Smooth muscle cell (in vitro differentiated cells): ENCODE measurements around the gene MOBP. TPM values are rescaled to one million over a fixed set of nuclear protein-coding genes. Genes with fewer than 3 reads are reported as not detected.

Source experiments
- DNase-seq: peaks from one replicate; lab custom pipeline; 2025; ENCODE audit not compliant: unreplicated experiment; lab: John Stamatoyannopoulos, UW
- H2AFZ ChIP-seq: fragments of 200-600 bp; sonication (generic); 2 replicates; pipeline ENCODE4 v1.6.0; 2016; ENCODE audit warnings: antibody characterized with exemption, low read depth, mild to moderate bottlenecking
- H3F3A ChIP-seq: fragments of 200-600 bp; sonication (generic); 2 replicates; pipeline ENCODE4 v1.6.0; 2017; ENCODE audit warnings: antibody characterized with exemption, low read depth
- H3K27ac ChIP-seq: fragments of 200-600 bp; sonication (generic); 2 replicates; pipeline ENCODE4 v1.5.1; 2016; ENCODE audit warnings: low read depth, mild to moderate bottlenecking
- H3K27me3 ChIP-seq: fragments of 200-600 bp; sonication (generic); 2 replicates; pipeline ENCODE4 v1.6.1; 2016; ENCODE audit warnings: low read depth, mild to moderate bottlenecking
- H3K36me3 ChIP-seq: fragments of 200-600 bp; sonication (generic); 2 replicates; pipeline ENCODE4 v1.5.1; 2016; ENCODE audit warnings: low read depth
- H3K4me1 ChIP-seq: fragments of 200-600 bp; sonication (generic); 2 replicates; pipeline ENCODE4 v1.5.1; 2016; ENCODE audit warnings: low read depth
- H3K4me2 ChIP-seq: fragments of 200-600 bp; sonication (generic); 2 replicates; pipeline ENCODE4 v1.6.0; 2016; ENCODE audit warnings: mild to moderate bottlenecking
- H3K4me3 ChIP-seq: fragments of 200-600 bp; sonication (generic); 2 replicates; pipeline ENCODE4 v1.5.1; 2016; ENCODE audit warnings: mild to moderate bottlenecking
- H3K79me2 ChIP-seq: fragments of 200-600 bp; sonication (generic); 2 replicates; pipeline ENCODE4 v1.6.0; 2016; ENCODE audit warnings: low read depth, mild to moderate bottlenecking
- H3K9ac ChIP-seq: fragments of 200-600 bp; sonication (generic); 2 replicates; pipeline ENCODE4 v1.6.0; 2016; ENCODE audit warnings: low read depth
- H3K9me3 ChIP-seq: fragments of 200-600 bp; sonication (generic); replicated peaks from 2 replicates; pipeline ENCODE4 v1.5.1; 2016; ENCODE audit warnings: low read depth
- H4K20me1 ChIP-seq: fragments of 200-600 bp; sonication (generic); 2 replicates; pipeline ENCODE4 v1.6.0; 2016; ENCODE audit warnings: low read depth
- WGBS: methylation state at CpG from one replicate; pipeline ENCODE4 v1.1.7; 2016; ENCODE audit warnings: low lambda C conversion rate; 5-methylcytosine and 5-hydroxymethylcytosine counted together
- polyA plus RNA-seq: library from polyadenylated mRNA; unstranded; fragments of >200 nt; fragmentation: Nextera tagmentation; extraction: Ambion mirVana; gene quantifications from 2 replicates; pipeline ENCODE4 v1.2.1, GENCODE V29; 2016
- total RNA-seq: library from RNA; depleted of rRNA; stranded (reverse); fragments of >200 nt; gene quantifications from 2 replicates; pipeline ENCODE4 v1.2.3, GENCODE V29; 2014
- TF ChIP-seq, protein P1 (sequence below): fragments of 200-600 bp; sonication (generic); IDR thresholded peaks from 2 replicates; pipeline ENCODE4 v1.5.1; 2017; ENCODE audit warnings: borderline replicate concordance, mild to moderate bottlenecking, antibody characterized with exemption; ENCODE audit not compliant: insufficient read depth, poor library complexity, severe bottlenecking

The MOBP gene
- total and polyA plus RNA-seq, 2 experiments from 2014 or later, result not detected

GRCh38 chr3:39435006-39435748, 32.3 kb upstream of the MOBP start:
- H3K36me3 ChIP-seq, result no peaks in the 10 kb centered on the region
- WGBS, result 29% methylated on average over 1 of the region's 1 CpG
- no peaks in the 10 kb centered on the region for H3K27me3 ChIP-seq
- H3K79me2 ChIP-seq, result no peaks in the 10 kb centered on the region
- H3K9me3 ChIP-seq, result no peaks in the 10 kb centered on the region
- TF ChIP-seq, protein P1, sequence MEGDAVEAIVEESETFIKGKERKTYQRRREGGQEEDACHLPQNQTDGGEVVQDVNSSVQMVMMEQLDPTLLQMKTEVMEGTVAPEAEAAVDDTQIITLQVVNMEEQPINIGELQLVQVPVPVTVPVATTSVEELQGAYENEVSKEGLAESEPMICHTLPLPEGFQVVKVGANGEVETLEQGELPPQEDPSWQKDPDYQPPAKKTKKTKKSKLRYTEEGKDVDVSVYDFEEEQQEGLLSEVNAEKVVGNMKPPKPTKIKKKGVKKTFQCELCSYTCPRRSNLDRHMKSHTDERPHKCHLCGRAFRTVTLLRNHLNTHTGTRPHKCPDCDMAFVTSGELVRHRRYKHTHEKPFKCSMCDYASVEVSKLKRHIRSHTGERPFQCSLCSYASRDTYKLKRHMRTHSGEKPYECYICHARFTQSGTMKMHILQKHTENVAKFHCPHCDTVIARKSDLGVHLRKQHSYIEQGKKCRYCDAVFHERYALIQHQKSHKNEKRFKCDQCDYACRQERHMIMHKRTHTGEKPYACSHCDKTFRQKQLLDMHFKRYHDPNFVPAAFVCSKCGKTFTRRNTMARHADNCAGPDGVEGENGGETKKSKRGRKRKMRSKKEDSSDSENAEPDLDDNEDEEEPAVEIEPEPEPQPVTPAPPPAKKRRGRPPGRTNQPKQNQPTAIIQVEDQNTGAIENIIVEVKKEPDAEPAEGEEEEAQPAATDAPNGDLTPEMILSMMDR, result no peak
- no peak for DNase-seq
- H2AFZ ChIP-seq, result no peak overlapping the region
- no peak overlapping the region for H3K27ac ChIP-seq
- no peaks in the 10 kb centered on the region for H3F3A ChIP-seq
- no peak overlapping the region for H3K4me3 ChIP-seq
- no peaks in the 10 kb centered on the region for H4K20me1 ChIP-seq
- no peak overlapping the region for H3K4me2 ChIP-seq
- no peak overlapping the region for H3K9ac ChIP-seq
- H3K4me1 ChIP-seq, result no peaks in the 10 kb centered on the region

GRCh38 chr3:39438880-39439279, 28.6 kb upstream of the MOBP start:
- Histone ChIP-seq H3K4me3 (no peak overlapping the region), H3K4me2 (no peak overlapping the region), H3K36me3 (no peaks in the 10 kb centered on the region), H3F3A (no peaks in the 10 kb centered on the region), H3K27ac (no peak overlapping the region), H2AFZ (no peak overlapping the region), H3K4me1 (no peaks in the 10 kb centered on the region), H4K20me1 (no peaks in the 10 kb centered on the region), H3K9me3 (no peaks in the 10 kb centered on the region), H3K79me2 (no peaks in the 10 kb centered on the region), H3K9ac (no peak overlapping the region), H3K27me3 (no peaks in the 10 kb centered on the region)
- 63% methylated on average over 4 of the region's 4 CpGs for WGBS
- DNase-seq, result no peak
- TF ChIP-seq, protein P1, result no peak

- Histone ChIP-seq H3K4me3 (no peak overlapping the region), H3K9ac (no peak overlapping the region), H3K4me1 (no peaks in the 10 kb centered on the region), H3K27ac (no peak overlapping the region), H3K4me2 (no peak overlapping the region), H3F3A (no peaks in the 10 kb centered on the region), H3K9me3 (no peaks in the 10 kb centered on the region), H3K27me3 (no peaks in the 10 kb centered on the region), H4K20me1 (no peaks in the 10 kb centered on the region), H2AFZ (no peak overlapping the region), H3K79me2 (no peaks in the 10 kb centered on the region), H3K36me3 (no peaks in the 10 kb centered on the region)
- DNase-seq, result no peak
- TF ChIP-seq, protein P1, result no peak
- WGBS, result 84% methylated on average over 8 of the region's 8 CpGs
Observed at GRCh38 chr3:39440316-39440715, 27.2 kb upstream of the MOBP start.

DNA sequence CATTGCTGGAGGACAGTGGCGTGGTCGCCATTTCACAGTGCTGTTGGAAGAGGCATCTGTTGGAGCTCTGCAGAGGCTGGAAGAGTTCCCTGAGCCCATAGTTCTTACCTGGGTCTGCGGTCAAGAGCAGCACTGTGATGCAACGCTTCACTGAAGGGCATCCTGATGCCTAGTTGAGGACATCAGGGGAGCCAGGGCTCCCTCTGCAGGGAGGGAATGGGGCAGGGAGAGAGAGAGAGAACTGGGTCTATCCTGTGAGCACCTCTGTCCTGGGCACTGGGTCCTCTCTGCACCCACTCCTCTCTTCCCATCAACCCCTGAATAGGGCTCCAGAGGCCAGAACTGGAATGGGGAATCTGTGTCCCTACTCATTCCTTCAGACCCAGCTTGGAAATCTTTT, 23.9 kb upstream of the MOBP start:
- H3K79me2 ChIP-seq, result no peaks in the 10 kb centered on the region
- no peaks in the 10 kb centered on the region for H3K9me3 ChIP-seq
- H4K20me1 ChIP-seq, result no peaks in the 10 kb centered on the region
- TF ChIP-seq, protein P1, result no peak
- no peaks in the 10 kb centered on the region for H3K36me3 ChIP-seq
- no peak overlapping the region for H3K27ac ChIP-seq
- 69% methylated on average over 4 of the region's 4 CpGs for WGBS
- no peak overlapping the region for H2AFZ ChIP-seq
- no peaks in the 10 kb centered on the region for H3F3A ChIP-seq
- no peaks in the 10 kb centered on the region for H3K27me3 ChIP-seq
- H3K4me2 ChIP-seq, result no peak overlapping the region
- H3K4me1 ChIP-seq, result no peaks in the 10 kb centered on the region
- no peak overlapping the region for H3K9ac ChIP-seq
- no peak overlapping the region for H3K4me3 ChIP-seq
- no peak for DNase-seq
